ENCODE measurements around the gene DEFB124.

Gene DEFB124

GRCh38 chr20:31489152-31489551 lies 14.2 kb upstream of the DEFB124 start:
- no peak overlapping the region for H3K27ac ChIP-seq (ENCODE audit: insufficient read depth, low read depth, low read length, poor library complexity, severe bottlenecking)
- H3K4me1 ChIP-seq (ENCODE audit: control insufficient read depth, insufficient read depth, low read length), result no peaks in the 10 kb centered on the region
- peaks cover 8% of the 10 kb centered on the region for H3K9me3 ChIP-seq (ENCODE audit: control insufficient read depth, low read length)
- no peaks in the 10 kb centered on the region for H3K36me3 ChIP-seq (ENCODE audit: control insufficient read depth, insufficient read depth, low read length)
- H3K4me3 ChIP-seq (ENCODE audit: insufficient read depth, low read depth, low read length), result no peak overlapping the region
- WGBS, 2 experiments, result 45 to 67% methylated on average over 2 to 3 of the region's 3 CpGs
- no peaks in the 10 kb centered on the region for H3K27me3 ChIP-seq (ENCODE audit: control insufficient read depth, insufficient read depth, low read length, poor library complexity, severe bottlenecking)

DNA sequence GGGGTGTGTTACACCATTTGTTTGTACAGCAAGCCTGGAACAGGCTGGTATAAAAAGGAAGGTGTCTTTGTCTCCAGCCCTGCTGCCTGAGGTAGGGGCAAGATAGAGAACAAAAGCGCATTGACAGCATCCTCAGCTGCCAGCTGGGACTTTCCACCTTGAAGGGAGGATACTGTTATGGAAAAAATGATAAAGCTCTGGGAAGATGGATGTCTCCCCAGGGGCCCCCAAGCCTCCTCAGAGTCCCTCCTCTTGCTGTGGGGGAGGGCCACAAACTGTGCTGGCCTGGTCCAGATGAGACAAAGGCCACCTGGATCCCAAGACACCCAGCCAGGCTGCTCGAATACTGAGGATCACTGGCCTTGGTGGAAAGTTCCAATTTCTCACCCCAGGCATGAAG lies 13.2 kb upstream of the DEFB124 start:
- Histone ChIP-seq H3K27ac (ENCODE audit: insufficient read depth, low read depth, low read length, poor library complexity, severe bottlenecking) (no peak overlapping the region), H3K4me3 (ENCODE audit: insufficient read depth, low read depth, low read length) (no peak overlapping the region), H3K9me3 (ENCODE audit: control insufficient read depth, low read length) (peaks cover 8% of the 10 kb centered on the region), H3K27me3 (ENCODE audit: control insufficient read depth, insufficient read depth, low read length, poor library complexity, severe bottlenecking) (no peaks in the 10 kb centered on the region), H3K36me3 (ENCODE audit: control insufficient read depth, insufficient read depth, low read length) (no peaks in the 10 kb centered on the region), H3K4me1 (ENCODE audit: control insufficient read depth, insufficient read depth, low read length) (no peaks in the 10 kb centered on the region)
- WGBS, 2 experiments, result 64 to 75% methylated on average over 2 of the region's 2 CpGs

DNA sequence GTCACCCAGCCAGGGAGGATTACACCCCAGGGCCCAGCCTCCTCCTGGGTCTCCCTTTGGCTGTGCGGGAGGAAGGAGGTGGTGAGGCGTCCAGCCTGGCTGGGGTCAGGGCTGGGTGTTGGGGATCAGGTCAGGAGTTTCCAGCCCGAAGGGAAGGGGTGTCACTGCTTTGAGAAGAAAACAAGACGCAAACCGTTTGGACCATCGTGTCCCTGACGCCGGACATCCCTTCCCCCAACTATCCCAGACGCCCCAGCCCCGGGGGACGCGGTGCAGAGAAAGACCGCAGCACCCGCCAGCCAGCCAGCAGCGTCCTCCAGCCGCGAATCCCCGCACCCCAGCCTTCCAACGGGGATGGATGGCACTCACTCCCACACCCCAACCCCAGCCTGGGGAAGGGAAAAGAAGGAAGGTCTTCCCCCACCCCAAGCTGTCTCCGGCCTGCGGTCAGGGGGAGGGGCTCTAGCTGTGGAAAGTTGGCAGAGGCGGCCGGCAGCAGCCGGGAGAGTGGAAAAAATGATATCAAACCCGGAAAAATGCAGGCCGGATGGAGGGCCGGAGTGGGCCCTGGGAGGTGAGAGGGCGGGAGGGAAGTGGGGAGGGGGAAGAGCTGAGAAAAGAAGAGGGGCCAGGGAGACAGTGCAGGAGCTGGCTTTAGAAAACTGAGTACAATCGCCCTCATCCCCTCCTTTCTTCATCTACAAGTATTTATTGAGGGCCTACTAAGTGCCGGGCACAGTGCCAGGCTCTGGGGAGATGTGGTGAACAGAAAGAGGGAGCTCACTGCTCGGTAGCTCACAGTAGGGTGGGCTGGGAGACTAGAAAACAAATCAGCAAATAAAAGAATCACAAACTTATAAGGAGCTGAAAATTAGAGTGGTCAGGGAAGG lies 10.8 kb upstream of the DEFB124 start:
- Histone ChIP-seq H3K27me3 (ENCODE audit: control insufficient read depth, insufficient read depth, low read length, poor library complexity, severe bottlenecking) (no peaks in the 10 kb centered on the region), H3K4me1 (ENCODE audit: control insufficient read depth, insufficient read depth, low read length) (no peaks in the 10 kb centered on the region), H3K36me3 (ENCODE audit: control insufficient read depth, insufficient read depth, low read length) (no peaks in the 10 kb centered on the region), H3K9me3 (ENCODE audit: control insufficient read depth, low read length) (peaks cover 8% of the 10 kb centered on the region), H3K27ac (ENCODE audit: insufficient read depth, low read depth, low read length, poor library complexity, severe bottlenecking) (no peak overlapping the region), H3K4me3 (ENCODE audit: insufficient read depth, low read depth, low read length) (no peak overlapping the region)
- WGBS, 2 experiments, result 85 to 87% methylated on average over 29 to 31 of the region's 31 CpGs

GRCh38 chr20:31484001-31484400 lies 9.1 kb upstream of the DEFB124 start:
- H3K27ac ChIP-seq (ENCODE audit: insufficient read depth, low read depth, low read length, poor library complexity, severe bottlenecking), result no peak overlapping the region
- H3K27me3 ChIP-seq (ENCODE audit: control insufficient read depth, insufficient read depth, low read length, poor library complexity, severe bottlenecking), result no peaks in the 10 kb centered on the region
- 89 to 91% methylated on average over 36 of the region's 36 CpGs for WGBS, 2 experiments
- no peaks in the 10 kb centered on the region for H3K4me1 ChIP-seq (ENCODE audit: control insufficient read depth, insufficient read depth, low read length)
- no peak overlapping the region for H3K4me3 ChIP-seq (ENCODE audit: insufficient read depth, low read depth, low read length)
- peaks cover 8% of the 10 kb centered on the region for H3K9me3 ChIP-seq (ENCODE audit: control insufficient read depth, low read length)
- no peaks in the 10 kb centered on the region for H3K36me3 ChIP-seq (ENCODE audit: control insufficient read depth, insufficient read depth, low read length)

GRCh38 chr20:31476643-31477215 lies 1.8 kb upstream of the DEFB124 start:
- Histone ChIP-seq H3K27me3 (ENCODE audit: control insufficient read depth, insufficient read depth, low read length, poor library complexity, severe bottlenecking) (no peaks in the 10 kb centered on the region), H3K4me3 (ENCODE audit: insufficient read depth, low read depth, low read length) (no peak overlapping the region), H3K27ac (ENCODE audit: insufficient read depth, low read depth, low read length, poor library complexity, severe bottlenecking) (no peak overlapping the region), H3K36me3 (ENCODE audit: control insufficient read depth, insufficient read depth, low read length) (no peaks in the 10 kb centered on the region), H3K9me3 (ENCODE audit: control insufficient read depth, low read length) (peaks cover 12% of the 10 kb centered on the region), H3K4me1 (ENCODE audit: control insufficient read depth, insufficient read depth, low read length) (no peaks in the 10 kb centered on the region)
- 73 to 75% methylated on average over 6 of the region's 6 CpGs for WGBS, 2 experiments

GRCh38 chr20:31476294-31476585 lies 1.3 kb upstream of the DEFB124 start:
- no peak overlapping the region for H3K4me3 ChIP-seq (ENCODE audit: insufficient read depth, low read depth, low read length)
- H3K27ac ChIP-seq (ENCODE audit: insufficient read depth, low read depth, low read length, poor library complexity, severe bottlenecking), result no peak overlapping the region
- no peaks in the 10 kb centered on the region for H3K27me3 ChIP-seq (ENCODE audit: control insufficient read depth, insufficient read depth, low read length, poor library complexity, severe bottlenecking)
- H3K9me3 ChIP-seq (ENCODE audit: control insufficient read depth, low read length), result peaks cover 12% of the 10 kb centered on the region
- WGBS, 2 experiments, result 79 to 81% methylated on average over 6 of the region's 6 CpGs
- H3K36me3 ChIP-seq (ENCODE audit: control insufficient read depth, insufficient read depth, low read length), result no peaks in the 10 kb centered on the region
- H3K4me1 ChIP-seq (ENCODE audit: control insufficient read depth, insufficient read depth, low read length), result no peaks in the 10 kb centered on the region

- Histone ChIP-seq H3K27me3 (ENCODE audit: control insufficient read depth, insufficient read depth, low read length, poor library complexity, severe bottlenecking) (no peaks in the 10 kb centered on the region), H3K9me3 (ENCODE audit: control insufficient read depth, low read length) (peaks cover 12% of the 10 kb centered on the region), H3K36me3 (ENCODE audit: control insufficient read depth, insufficient read depth, low read length) (no peaks in the 10 kb centered on the region), H3K4me1 (ENCODE audit: control insufficient read depth, insufficient read depth, low read length) (no peaks in the 10 kb centered on the region), H3K27ac (ENCODE audit: insufficient read depth, low read depth, low read length, poor library complexity, severe bottlenecking) (no peak overlapping the region), H3K4me3 (ENCODE audit: insufficient read depth, low read depth, low read length) (no peak overlapping the region)
- WGBS, 2 experiments, result 80 to 82% methylated on average over 29 of the region's 29 CpGs
Measured at GRCh38 chr20:31475472-31476293, 756 bp upstream of the DEFB124 start.

GRCh38 chr20:31474097-31474436 lies 860 bp downstream of the DEFB124 start:
- no peak overlapping the region for H3K4me3 ChIP-seq (ENCODE audit: insufficient read depth, low read depth, low read length)
- WGBS, 2 experiments, result 53 to 67% methylated on average over 2 of the region's 2 CpGs
- H3K27ac ChIP-seq (ENCODE audit: insufficient read depth, low read depth, low read length, poor library complexity, severe bottlenecking), result no peak overlapping the region
- no peaks in the 10 kb centered on the region for H3K36me3 ChIP-seq (ENCODE audit: control insufficient read depth, insufficient read depth, low read length)
- H3K4me1 ChIP-seq (ENCODE audit: control insufficient read depth, insufficient read depth, low read length), result no peaks in the 10 kb centered on the region
- no peaks in the 10 kb centered on the region for H3K27me3 ChIP-seq (ENCODE audit: control insufficient read depth, insufficient read depth, low read length, poor library complexity, severe bottlenecking)
- peaks cover 12% of the 10 kb centered on the region for H3K9me3 ChIP-seq (ENCODE audit: control insufficient read depth, low read length)

DNA sequence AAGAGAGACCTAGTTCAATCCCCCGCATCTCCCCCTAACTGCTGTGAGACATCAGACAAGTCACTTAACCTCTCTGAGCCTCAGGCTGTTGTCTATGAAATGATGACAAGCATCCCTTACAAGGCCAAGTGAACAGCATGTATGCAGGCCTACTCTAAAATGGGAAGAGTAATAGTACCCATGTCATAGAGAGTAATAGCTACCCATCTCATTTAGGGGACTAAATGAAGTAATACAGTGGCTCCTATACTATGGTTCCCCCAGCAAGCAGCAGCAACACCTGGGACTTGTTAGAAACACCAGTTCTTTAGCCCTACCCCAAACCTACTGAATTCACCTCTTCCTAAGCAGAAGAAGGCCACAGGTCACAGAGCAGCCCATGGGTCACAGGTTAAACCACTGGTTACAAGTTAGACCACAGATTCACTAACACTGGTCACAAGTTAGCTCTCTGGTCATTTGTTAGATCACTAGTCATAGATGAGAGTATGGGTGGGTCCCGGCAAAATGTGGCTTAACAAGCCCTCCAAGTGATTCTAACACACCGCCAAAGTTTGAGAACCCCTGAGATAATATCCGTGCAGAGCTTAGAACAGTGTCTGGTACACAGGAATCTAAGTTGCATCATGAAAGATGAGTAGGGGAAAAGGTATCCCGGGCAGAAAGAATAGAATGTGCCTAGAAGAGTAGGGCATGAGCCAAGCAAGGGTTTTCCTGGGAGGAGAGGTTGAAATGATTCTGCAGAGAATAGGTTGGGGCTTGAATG lies 1.4 kb downstream of the DEFB124 start:
- WGBS, 2 experiments, result 71 to 80% methylated on average over 5 of the region's 5 CpGs

More for the DNA sequence above, 1.4 kb downstream of the DEFB124 start:
- Histone ChIP-seq H3K36me3 (ENCODE audit: control insufficient read depth, insufficient read depth, low read length) (no peaks in the 10 kb centered on the region), H3K27ac (ENCODE audit: insufficient read depth, low read depth, low read length, poor library complexity, severe bottlenecking) (no peak overlapping the region), H3K9me3 (ENCODE audit: control insufficient read depth, low read length) (peaks cover 11% of the 10 kb centered on the region), H3K27me3 (ENCODE audit: control insufficient read depth, insufficient read depth, low read length, poor library complexity, severe bottlenecking) (no peaks in the 10 kb centered on the region), H3K4me1 (ENCODE audit: control insufficient read depth, insufficient read depth, low read length) (no peaks in the 10 kb centered on the region), H3K4me3 (ENCODE audit: insufficient read depth, low read depth, low read length) (no peak overlapping the region)

All from ectodermal cell (in vitro differentiated cells).